Bronchial epithelial cell (primary cell): ENCODE results near the gene SIGLEC1. TPM values are rescaled to one million over a fixed set of nuclear protein-coding genes. Genes with fewer than 3 reads are reported as not detected.

Experiments
- DNase-seq: peaks from one replicate; pipeline ENCODE4 v3.0.0-alpha.2; 2010; ENCODE audit warnings: low read depth
- FAIRE-seq: peaks from 2 replicates; lab custom pipeline; 2011; peaks lifted over from hg19 to GRCh38; lab: Jason Lieb, UNC
- H3K27me3 ChIP-seq: 2 replicates; pipeline ENCODE4 v1.5.1; 2011; ENCODE audit warnings: low read length; ENCODE audit not compliant: control insufficient read depth, insufficient read depth
- H3K36me3 ChIP-seq: 2 replicates; pipeline ENCODE4 v1.5.1; 2011; ENCODE audit warnings: low read length; ENCODE audit not compliant: control insufficient read depth, insufficient read depth
- H3K4me3 ChIP-seq: 2 replicates; pipeline ENCODE4 v1.5.1; 2011; ENCODE audit warnings: mild to moderate bottlenecking, low read depth, low read length, control low read depth
- total RNA-seq: library from RNA; depleted of rRNA; stranded (reverse); fragments of >200 nt; gene quantifications from 2 replicates; pipeline ENCODE4 v1.2.1, GENCODE V29; 2014
- TF ChIP-seq, protein P1 (sequence below): IDR thresholded peaks from 2 replicates; pipeline ENCODE4 v1.5.1; 2011; ENCODE audit warnings: mild to moderate bottlenecking, moderate library complexity, low read length, control low read depth, inconsistent platforms; ENCODE audit not compliant: insufficient read depth, severe bottlenecking

Gene SIGLEC1
- total RNA-seq, 1 donor from 2014 or later = not detected

DNA sequence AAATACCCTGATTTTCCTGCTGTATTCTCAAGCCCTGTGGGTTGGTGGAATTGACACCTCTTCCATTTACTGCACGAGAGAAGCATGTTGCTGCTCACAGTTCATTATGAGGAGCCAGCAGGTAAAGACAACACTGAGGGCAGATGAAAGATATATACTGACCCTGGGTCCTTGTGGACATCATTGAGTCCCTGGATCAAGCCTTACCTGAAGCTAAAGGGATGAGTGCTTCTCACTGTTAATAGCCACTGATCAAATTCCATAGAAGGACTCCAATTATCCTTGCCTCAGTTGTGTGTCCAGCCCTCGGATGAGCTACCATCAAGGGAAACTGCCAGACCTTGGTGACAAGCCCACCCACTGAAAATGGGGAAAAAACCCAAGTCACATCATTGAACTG lies 7.7 kb upstream of the SIGLEC1 start:
- TF ChIP-seq, protein P1, sequence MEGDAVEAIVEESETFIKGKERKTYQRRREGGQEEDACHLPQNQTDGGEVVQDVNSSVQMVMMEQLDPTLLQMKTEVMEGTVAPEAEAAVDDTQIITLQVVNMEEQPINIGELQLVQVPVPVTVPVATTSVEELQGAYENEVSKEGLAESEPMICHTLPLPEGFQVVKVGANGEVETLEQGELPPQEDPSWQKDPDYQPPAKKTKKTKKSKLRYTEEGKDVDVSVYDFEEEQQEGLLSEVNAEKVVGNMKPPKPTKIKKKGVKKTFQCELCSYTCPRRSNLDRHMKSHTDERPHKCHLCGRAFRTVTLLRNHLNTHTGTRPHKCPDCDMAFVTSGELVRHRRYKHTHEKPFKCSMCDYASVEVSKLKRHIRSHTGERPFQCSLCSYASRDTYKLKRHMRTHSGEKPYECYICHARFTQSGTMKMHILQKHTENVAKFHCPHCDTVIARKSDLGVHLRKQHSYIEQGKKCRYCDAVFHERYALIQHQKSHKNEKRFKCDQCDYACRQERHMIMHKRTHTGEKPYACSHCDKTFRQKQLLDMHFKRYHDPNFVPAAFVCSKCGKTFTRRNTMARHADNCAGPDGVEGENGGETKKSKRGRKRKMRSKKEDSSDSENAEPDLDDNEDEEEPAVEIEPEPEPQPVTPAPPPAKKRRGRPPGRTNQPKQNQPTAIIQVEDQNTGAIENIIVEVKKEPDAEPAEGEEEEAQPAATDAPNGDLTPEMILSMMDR = no peak
- H3K4me3 ChIP-seq = no peak overlapping the region
- DNase-seq (no peak), FAIRE-seq (no peak)
- no peaks in the 10 kb centered on the region for H3K36me3 ChIP-seq
- H3K27me3 ChIP-seq = no peaks in the 10 kb centered on the region

DNA sequence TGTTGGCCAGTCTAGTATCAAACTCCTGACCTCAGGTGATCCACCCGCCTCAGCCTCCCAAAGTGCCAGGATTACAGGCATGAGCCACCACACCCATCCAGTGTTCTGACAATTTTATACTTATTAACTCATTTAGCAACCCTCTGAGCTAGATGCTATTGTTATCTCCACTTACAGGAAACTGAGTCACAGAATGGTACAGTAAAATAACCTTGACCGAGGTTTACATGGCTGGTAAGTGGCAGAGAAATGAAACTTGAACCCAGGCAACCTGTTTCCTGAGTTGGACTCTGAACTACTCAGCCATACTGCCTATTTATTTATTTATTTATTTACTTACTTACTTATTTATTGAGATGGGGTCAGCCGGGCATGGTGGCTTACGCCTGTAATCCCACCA lies 6.6 kb upstream of the SIGLEC1 start:
- H3K27me3 ChIP-seq = no peaks in the 10 kb centered on the region
- H3K4me3 ChIP-seq = no peak overlapping the region
- FAIRE-seq (no peak), DNase-seq (no peak)
- H3K36me3 ChIP-seq = no peaks in the 10 kb centered on the region
- TF ChIP-seq, protein P1 = no peak

DNA sequence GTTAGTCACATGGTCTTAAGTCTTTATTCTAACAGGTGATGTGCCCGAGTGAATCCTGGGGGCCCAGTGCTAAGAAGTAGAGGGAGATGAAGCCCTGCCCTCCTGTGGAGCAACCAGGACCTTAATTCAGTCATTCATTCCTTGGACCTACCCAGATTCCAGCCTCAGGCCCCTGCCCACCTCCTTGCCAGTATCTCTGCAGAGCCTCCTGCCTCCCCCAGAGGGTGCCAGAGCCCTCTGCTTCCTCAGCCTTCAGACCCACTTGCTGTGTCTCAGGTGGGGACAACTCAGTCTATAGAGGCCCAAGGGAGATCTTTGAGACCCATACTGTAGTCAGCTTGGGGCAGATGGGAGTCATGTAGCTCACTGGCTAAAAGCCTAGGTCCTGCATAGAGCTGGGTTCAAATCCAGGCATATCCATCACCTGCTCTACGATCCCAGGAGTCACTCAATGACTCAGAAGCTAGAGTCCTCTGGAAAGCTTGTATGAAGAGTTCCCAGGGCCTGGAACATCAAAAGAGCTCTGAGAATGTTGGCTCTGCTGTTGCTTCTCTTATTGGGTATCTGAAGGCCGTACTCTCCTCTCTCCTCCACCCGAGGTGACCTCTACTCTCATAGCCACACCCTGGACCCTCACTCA lies 3.9 kb upstream of the SIGLEC1 start:
- no peak overlapping the region for H3K4me3 ChIP-seq
- FAIRE-seq = peak; percentile 68
- DNase-seq = peak; percentile 26

DNA sequence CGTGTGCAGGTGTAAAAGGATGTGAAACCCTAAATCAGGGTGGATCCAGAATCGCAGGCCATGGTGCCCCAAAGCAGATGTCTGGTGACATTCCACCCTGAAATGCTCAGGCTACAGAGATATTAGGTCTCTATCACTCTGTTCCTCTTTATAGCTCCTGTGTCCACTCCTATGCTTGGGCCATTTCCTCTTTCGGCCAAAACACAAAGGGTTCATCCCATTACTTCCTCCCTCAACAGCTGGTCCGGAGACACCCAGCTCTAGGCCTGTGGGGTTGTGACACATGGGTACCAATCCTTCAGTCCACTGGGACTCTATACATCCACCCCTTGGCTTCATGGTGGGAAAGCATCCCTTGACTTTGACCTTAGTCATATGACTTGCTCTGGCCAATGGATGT lies 1.7 kb upstream of the SIGLEC1 start:
- DNase-seq (no peak), FAIRE-seq (no peak)
- H3K4me3 ChIP-seq = no peak overlapping the region
- TF ChIP-seq, protein P1 = no peak
- H3K36me3 ChIP-seq = no peaks in the 10 kb centered on the region
- no peaks in the 10 kb centered on the region for H3K27me3 ChIP-seq

More for the DNA sequence above, 3.9 kb upstream of the SIGLEC1 start:
- no peaks in the 10 kb centered on the region for H3K36me3 ChIP-seq
- TF ChIP-seq, protein P1 = peak; percentile 72
- no peaks in the 10 kb centered on the region for H3K27me3 ChIP-seq

DNA sequence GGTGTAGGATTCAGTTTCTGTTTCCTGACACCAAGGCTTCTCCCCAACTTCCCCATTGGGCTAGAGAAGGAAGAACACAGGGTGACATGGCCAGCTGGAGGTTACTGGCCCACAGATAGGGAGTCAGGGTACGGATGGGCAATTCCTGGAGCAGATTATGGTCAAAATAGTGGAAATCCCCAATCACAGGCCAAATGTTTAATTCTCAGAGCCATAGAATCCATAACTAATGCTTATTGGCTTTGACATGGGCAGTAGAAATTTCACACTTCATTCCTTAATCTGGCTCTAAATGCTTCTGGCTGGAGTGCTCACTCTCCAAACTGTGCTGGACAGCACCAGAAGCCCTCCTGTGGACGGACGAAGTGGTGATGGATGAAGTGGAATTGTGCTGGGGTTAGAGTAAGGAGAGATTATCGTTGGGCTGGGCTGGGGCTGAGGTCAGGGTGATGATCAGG lies 887 bp downstream of the SIGLEC1 start:
- H3K4me3 ChIP-seq = no peak overlapping the region
- TF ChIP-seq, protein P1 = no peak
- DNase-seq = no peak

More for the DNA sequence above, 887 bp downstream of the SIGLEC1 start:
- Histone ChIP-seq H3K36me3 (no peaks in the 10 kb centered on the region), H3K27me3 (no peaks in the 10 kb centered on the region)
- FAIRE-seq = peak; percentile 13
